NCI-H2196 treated with DMSO at 0.1 percent for 48 hours (cell line): ENCODE data around the gene IFNAR1.

Source experiments
- DNase-seq: peaks from one replicate; lab custom pipeline; 2025; ENCODE audit not compliant: unreplicated experiment; lab: John Stamatoyannopoulos, UW

Gene IFNAR1

GRCh38 chr21:33397717-33398116 is 72.9 kb downstream of the IFNAR1 start:
- DNase-seq, result no peak

GRCh38 chr21:33398361-33398760 is 73.6 kb downstream of the IFNAR1 start:
- no peak for DNase-seq

GRCh38 chr21:33401630-33401992 is 76.8 kb downstream of the IFNAR1 start:
- DNase-seq, result no peak

- no peak for DNase-seq
These were observed 77.5 kb downstream of the IFNAR1 start for GRCh38 chr21:33402001-33402979.

GRCh38 chr21:33403128-33403785 is 78.5 kb downstream of the IFNAR1 start, which contains the start of gene IFNGR2:
Gene IFNGR2 (plus strand): TSS chr21:33403413. CDS start chr21:33403544, 131 bp downstream.
- DNase-seq, result no peak

- DNase-seq, result no peak
These were observed 79.2 kb downstream of the IFNAR1 start for GRCh38 chr21:33403786-33404585.

GRCh38 chr21:33406493-33406892 is 81.7 kb downstream of the IFNAR1 start:
- no peak for DNase-seq
